Large intestine (tissue), 3 donors: ENCODE measurements around the gene DSCAML1. TPM values are rescaled to one million over a fixed set of nuclear protein-coding genes. Genes with fewer than 3 reads are reported as not detected.
A peak's percentile ranks its signal among the peaks of the same experiment; 100 is the strongest.

Source experiments
- DNase-seq, 2 donors: peaks; one replicate each; pipeline versions ENCODE4 v3.0.0 to v3.0.0-alpha.2; 2013
- H3K27ac ChIP-seq: one replicate; pipeline ENCODE4 v1.5.1; 2013; ENCODE audit warnings: low read length
- H3K27me3 ChIP-seq: 2 replicates; pipeline ENCODE4 v1.6.1; 2013; ENCODE audit warnings: low read length; ENCODE audit not compliant: control insufficient read depth, insufficient read depth
- H3K36me3 ChIP-seq: 2 replicates; pipeline ENCODE4 v1.6.1; 2013; ENCODE audit warnings: low read length; ENCODE audit not compliant: control insufficient read depth, insufficient read depth
- H3K4me1 ChIP-seq: one replicate; pipeline ENCODE4 v1.6.1; 2013; ENCODE audit warnings: low read length; ENCODE audit not compliant: control insufficient read depth, insufficient read depth
- H3K4me3 ChIP-seq: one replicate; pipeline ENCODE4 v1.5.1; 2013; ENCODE audit warnings: low read length
- H3K9me3 ChIP-seq: one replicate; pipeline ENCODE4 v1.6.1; 2013; ENCODE audit warnings: mild to moderate bottlenecking, low read depth, low read length, moderate library complexity; ENCODE audit not compliant: control insufficient read depth
- WGBS: methylation state at CpG from one replicate; pipeline ENCODE4 v1.1.5; 2013; ENCODE audit warnings: low lambda C conversion rate; ENCODE audit not compliant: insufficient coverage; 5-methylcytosine and 5-hydroxymethylcytosine counted together
- polyA plus RNA-seq: library from polyadenylated mRNA; unstranded; fragments of 120-200 nt; gene quantifications from one replicate; pipeline ENCODE4 v1.2.1, GENCODE V29; 2013

Gene DSCAML1
- polyA plus RNA-seq, 1 donor, result 1.6 TPM

DNA sequence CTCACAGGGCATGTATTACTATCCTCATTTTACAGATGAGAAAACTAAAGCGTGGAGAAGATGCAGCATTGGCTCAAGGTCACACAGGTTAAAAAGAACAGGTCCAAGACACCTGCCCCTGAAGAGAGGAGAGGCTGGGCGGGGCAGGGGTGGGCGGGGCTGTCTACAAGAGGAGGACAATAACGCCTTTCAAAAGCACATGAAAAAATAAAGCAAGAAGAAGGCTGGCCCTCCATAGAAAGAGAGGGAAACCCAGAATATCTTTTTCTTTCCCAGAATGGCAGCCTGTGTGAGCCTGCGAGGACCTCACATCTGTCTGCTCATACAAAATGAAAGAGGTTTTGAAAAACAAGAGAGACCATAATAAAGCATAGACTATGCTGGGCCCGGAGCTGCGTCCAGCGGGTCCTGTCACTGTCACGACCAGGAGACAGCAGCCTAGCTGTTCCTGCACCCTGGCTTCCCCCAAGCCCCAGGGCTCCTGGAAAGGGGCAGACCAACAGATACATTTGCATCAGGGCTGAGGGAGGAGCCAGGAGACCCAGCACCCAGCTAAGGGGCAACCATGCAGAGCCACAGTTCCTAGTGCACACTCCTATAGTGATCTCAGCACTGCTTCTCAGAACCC lies 61.6 kb downstream of the DSCAML1 start:
- WGBS, result no CpG with 5 or more reads among the region's 9 CpGs
- H3K27ac ChIP-seq, result no peak overlapping the region
- no peak for DNase-seq

GRCh38 chr11:117734601-117735024 lies 62.4 kb downstream of the DSCAML1 start:
- no peak overlapping the region for H3K4me3 ChIP-seq
- no peaks in the 10 kb centered on the region for H3K9me3 ChIP-seq
- WGBS, result no CpG with 5 or more reads among the region's 5 CpGs
- no peak for DNase-seq
- no peak overlapping the region for H3K27ac ChIP-seq
- no peaks in the 10 kb centered on the region for H3K27me3 ChIP-seq
- no peaks in the 10 kb centered on the region for H3K4me1 ChIP-seq
- no peaks in the 10 kb centered on the region for H3K36me3 ChIP-seq

More for the DNA sequence above, 61.6 kb downstream of the DSCAML1 start:
- Histone ChIP-seq H3K4me3 (no peak overlapping the region), H3K27me3 (no peaks in the 10 kb centered on the region), H3K4me1 (no peaks in the 10 kb centered on the region), H3K9me3 (no peaks in the 10 kb centered on the region), H3K36me3 (no peaks in the 10 kb centered on the region)

DNA sequence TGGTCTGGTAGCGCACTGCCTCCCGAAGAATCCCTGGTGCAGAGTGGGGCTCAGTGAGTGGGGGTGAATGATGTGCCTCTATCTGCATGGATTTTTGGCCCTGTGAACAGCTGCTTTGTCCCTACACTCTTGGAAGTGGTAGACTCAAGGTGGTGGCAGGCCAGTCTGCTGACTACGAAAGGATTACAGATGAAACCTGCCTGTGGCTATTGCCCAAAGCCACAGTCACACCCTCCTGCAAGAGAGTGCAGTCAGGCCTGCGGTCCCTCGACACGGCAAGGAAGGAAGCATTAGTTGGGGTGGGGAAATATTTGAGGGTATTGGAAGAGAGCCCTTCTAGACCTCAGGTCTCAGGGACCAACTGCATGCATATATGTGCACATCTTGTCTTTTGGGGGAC lies 63.7 kb downstream of the DSCAML1 start:
- Histone ChIP-seq H3K9me3 (no peaks in the 10 kb centered on the region), H3K27me3 (no peaks in the 10 kb centered on the region), H3K27ac (no peak overlapping the region), H3K4me1 (no peaks in the 10 kb centered on the region), H3K4me3 (no peak overlapping the region), H3K36me3 (no peaks in the 10 kb centered on the region)
- WGBS, result no CpG with 5 or more reads among the region's 6 CpGs
- no peak for DNase-seq

- H3K27me3 ChIP-seq, result no peaks in the 10 kb centered on the region
- no peaks in the 10 kb centered on the region for H3K4me1 ChIP-seq
- no peak overlapping the region for H3K4me3 ChIP-seq
- no peak overlapping the region for H3K27ac ChIP-seq
- no CpG with 5 or more reads among the region's 2 CpGs for WGBS
- no peaks in the 10 kb centered on the region for H3K9me3 ChIP-seq
- no peak for DNase-seq
- H3K36me3 ChIP-seq, result no peaks in the 10 kb centered on the region
Measured at GRCh38 chr11:117731722-117732290, 65.2 kb downstream of the DSCAML1 start.

GRCh38 chr11:117730208-117730800 lies 66.7 kb downstream of the DSCAML1 start:
- no peak overlapping the region for H3K27ac ChIP-seq
- WGBS, result 88% methylated on average over 1 of the region's 7 CpGs
- H3K4me1 ChIP-seq, result no peaks in the 10 kb centered on the region
- no peaks in the 10 kb centered on the region for H3K9me3 ChIP-seq
- H3K27me3 ChIP-seq, result no peaks in the 10 kb centered on the region
- no peaks in the 10 kb centered on the region for H3K36me3 ChIP-seq
- no peak overlapping the region for H3K4me3 ChIP-seq
- DNase-seq, result peak in 1 of 2 donors; percentile 46

DNA sequence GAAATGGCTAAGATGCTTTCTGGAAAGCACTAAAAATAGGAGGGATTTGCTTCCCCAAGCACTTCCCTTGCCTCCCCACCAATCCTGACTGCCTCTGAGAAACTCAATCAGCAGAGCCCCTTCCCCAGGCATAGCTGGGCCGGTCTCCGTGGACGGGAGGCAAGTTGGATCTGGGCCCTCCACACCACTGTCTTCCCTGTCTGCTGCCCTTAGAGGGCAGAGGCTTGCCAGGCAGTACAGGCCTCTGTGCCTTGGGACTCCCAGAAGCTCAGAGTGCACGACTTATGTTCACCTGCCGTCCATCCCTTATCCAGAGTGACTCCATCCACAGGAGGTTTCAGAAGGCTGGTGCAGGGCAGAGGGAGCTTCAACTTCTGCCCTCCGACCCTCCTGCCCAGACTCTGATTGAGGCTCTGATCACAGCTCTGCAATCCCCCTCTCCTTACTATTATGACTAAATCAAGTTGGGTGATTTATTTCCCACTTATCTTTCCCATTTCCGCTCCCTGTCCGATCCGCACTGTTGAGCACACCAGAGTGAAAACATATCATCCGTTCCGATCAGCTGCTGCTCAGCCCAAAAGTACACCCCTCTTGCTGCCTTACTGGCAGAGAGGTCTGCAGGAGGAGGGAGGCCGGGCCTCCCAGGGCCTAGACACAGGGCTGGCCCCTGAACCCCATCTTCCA lies 71.8 kb downstream of the DSCAML1 start:
- DNase-seq, result no peak
- 100% methylated on average over 1 of the region's 12 CpGs for WGBS
- H3K4me1 ChIP-seq, result peaks cover 23% of the 10 kb centered on the region
- no peak overlapping the region for H3K27ac ChIP-seq
- H3K9me3 ChIP-seq, result no peaks in the 10 kb centered on the region
- H3K27me3 ChIP-seq, result no peaks in the 10 kb centered on the region
- H3K4me3 ChIP-seq, result no peak overlapping the region
- no peaks in the 10 kb centered on the region for H3K36me3 ChIP-seq

- H3K36me3 ChIP-seq, result no peaks in the 10 kb centered on the region
- H3K27ac ChIP-seq, result no peak overlapping the region
- no peaks in the 10 kb centered on the region for H3K9me3 ChIP-seq
- no peaks in the 10 kb centered on the region for H3K27me3 ChIP-seq
- H3K4me1 ChIP-seq, result peaks cover 29% of the 10 kb centered on the region
- DNase-seq, result no peak
- H3K4me3 ChIP-seq, result no peak overlapping the region
Measured at GRCh38 chr11:117724621-117725020, 72.4 kb downstream of the DSCAML1 start.

DNA sequence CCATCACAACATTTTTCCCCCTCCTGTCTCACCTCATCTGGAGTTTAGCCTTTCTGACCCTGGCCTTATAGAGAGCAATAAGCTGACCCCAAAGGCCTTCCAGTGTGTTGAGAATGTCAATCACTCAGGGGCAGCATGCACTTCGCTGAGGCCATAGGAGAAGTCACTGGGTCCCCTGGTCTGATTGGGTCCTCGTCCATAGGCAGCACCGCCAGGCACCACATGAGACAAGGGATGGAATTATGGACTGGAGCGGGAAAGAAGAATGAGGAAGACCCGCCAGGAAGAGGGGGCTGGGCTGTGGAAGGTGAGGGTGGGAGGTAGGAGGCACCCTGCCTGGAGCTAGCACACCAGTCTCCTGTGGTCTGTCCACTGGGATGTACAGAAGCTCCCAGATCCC lies 72.9 kb downstream of the DSCAML1 start:
- Histone ChIP-seq H3K4me1 (peaks cover 30% of the 10 kb centered on the region), H3K9me3 (no peaks in the 10 kb centered on the region), H3K27ac (no peak overlapping the region), H3K27me3 (no peaks in the 10 kb centered on the region), H3K4me3 (no peak overlapping the region), H3K36me3 (no peaks in the 10 kb centered on the region)
- DNase-seq, result no peak
- WGBS, result no CpG with 5 or more reads among the region's 5 CpGs

GRCh38 chr11:117723277-117724024 lies 73.6 kb downstream of the DSCAML1 start:
- 100% methylated on average over 1 of the region's 12 CpGs for WGBS
- Histone ChIP-seq H3K27ac (no peak overlapping the region), H3K4me3 (no peak overlapping the region), H3K9me3 (no peaks in the 10 kb centered on the region), H3K36me3 (no peaks in the 10 kb centered on the region), H3K27me3 (no peaks in the 10 kb centered on the region), H3K4me1 (peaks cover 30% of the 10 kb centered on the region)
- DNase-seq, result peak in 1 of 2 donors; percentile 24

GRCh38 chr11:117722082-117722481 lies 74.9 kb downstream of the DSCAML1 start:
- Histone ChIP-seq H3K4me3 (no peak overlapping the region), H3K9me3 (no peaks in the 10 kb centered on the region), H3K4me1 (peaks cover 37% of the 10 kb centered on the region), H3K27ac (no peak overlapping the region), H3K27me3 (no peaks in the 10 kb centered on the region), H3K36me3 (no peaks in the 10 kb centered on the region)
- WGBS, result no CpG with 5 or more reads among the region's 2 CpGs
- peak; percentile 32 to 69 for DNase-seq
